ENCODE results near the gene LDB1.

The LDB1 gene

DNA sequence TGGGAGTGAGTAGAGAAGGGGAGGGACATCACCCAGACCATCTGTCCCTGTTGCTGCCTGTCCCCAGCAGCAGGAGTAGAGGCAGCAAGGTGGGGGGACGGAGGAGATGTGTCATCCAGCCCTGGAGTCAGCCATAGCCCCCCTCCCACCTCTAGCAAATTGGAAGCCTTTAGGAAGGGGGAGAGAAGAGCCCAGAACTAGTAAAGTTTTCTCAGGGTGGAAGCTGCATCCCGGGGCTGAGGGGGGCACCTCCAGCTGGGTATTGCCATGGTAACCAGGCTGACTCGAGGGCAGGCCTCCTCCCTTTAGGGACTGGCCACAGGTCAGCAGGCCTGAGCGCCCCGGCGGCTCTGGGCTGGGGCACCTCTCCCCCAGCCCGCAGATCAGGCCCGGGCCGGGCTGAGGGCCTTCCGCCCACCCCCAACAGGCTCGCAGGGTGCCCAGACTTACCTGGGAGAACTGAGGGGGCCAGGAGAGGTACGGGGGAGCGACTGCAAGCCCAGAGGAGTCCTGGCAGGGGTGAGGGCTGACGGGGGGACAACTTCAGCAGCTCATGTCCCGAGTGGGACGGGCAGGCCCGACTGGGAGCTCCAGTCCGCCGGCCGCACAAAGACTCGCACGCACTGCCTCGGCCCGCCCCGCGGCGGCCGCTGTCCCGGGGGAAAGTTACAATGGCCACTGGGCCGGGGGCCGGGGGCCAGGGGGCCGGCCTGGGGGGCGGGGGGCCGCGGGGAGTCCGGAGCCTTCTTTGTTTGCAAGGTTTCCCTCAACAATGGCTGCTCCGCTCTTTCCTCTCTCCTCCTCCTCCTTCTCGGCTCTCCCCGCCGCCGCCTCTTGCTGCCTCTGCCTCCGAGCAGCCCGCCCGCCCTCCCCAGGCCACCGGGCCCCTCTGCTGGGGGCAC, 6.0 kb downstream of the LDB1 start:
- DNase-seq (ENCODE audit: low read depth in 2 of 2, low spot score in 1 of 2): no peak

- DNase-seq (ENCODE audit: low read depth in 2 of 2, low spot score in 1 of 2): no peak
Observed at GRCh38 chr10:102113261-102113955, 6.8 kb downstream of the LDB1 start.

DNA sequence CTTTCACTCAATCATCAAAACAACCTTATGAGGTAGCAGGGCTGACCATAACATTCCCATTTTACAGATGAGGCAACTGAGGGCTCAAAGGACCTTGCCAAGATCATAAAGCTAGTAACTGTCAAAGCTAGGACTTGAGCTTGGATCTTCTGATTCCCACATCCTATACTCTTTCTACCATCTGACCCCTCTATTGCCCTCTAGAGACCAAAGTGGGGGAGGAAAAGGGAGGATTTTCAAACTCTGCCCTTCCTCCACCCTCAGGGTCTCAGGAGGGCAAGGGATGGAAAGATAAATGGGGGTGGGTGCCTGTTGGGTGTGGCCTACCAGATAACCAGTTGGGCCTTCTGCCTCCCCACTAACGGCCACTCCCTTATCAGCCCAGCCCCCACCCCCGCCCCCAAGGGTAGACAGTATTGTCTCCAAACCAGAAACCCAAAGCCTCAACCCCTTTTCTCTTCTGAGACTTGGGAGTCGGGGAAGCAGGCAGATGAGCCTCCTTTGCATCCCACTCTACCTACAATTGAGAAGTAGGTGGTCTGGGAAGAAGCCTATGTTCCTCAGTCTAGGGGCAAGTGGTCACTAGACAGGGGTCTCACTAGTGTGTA, 7.9 kb downstream of the LDB1 start:
- no peak for DNase-seq (ENCODE audit: low read depth in 2 of 2, low spot score in 1 of 2)

GRCh38 chr10:102111276-102111675, 8.9 kb downstream of the LDB1 start:
- no peak for DNase-seq (ENCODE audit: low read depth in 2 of 2, low spot score in 1 of 2)

DNA sequence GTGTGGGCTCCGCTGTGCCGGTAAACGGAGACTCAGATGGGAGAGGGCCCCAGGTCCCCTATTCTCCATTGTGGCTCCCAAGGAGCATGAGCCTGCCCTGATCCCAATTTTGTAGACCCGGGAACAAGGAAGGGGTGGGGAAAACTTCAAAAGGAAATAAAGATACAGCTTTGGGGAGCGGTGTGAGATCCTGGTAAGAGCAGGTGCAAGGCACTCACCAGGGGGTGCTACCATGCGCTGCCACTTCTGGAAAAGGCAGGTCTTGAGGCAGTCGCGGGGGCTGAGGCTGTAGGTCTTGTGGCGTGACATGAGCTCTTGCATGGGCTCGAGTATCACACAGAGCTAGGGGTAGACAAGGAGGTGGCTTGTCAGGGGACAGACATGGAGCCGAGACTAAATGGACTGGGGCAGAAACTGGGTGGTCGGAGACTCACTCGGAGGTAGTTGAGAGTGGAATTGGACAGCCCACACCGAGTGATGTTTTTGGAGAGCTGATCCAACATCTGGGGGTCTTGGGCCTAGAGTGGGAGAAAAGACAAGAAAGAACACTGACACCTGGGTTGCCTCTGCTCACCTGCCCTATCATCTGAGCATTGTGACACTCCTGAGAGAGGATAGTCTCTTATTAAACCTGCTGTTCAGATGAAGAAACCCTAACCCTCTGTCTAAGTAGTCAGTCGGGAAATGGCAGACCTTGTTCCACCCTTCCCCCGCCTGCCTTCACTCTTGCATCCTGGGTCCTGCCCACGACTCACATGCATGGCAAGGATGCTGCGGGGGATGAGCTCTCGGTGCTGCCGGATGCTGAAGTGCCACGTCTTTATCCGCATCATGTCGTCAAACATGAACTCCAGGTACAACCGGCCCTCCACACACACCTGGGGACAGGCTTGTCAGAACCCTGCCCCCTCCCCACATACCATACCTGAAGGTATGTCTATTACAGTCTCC, 10.7 kb downstream of the LDB1 start:
- DNase-seq (ENCODE audit: low read depth in 2 of 2, low spot score in 1 of 2): no peak

DNA sequence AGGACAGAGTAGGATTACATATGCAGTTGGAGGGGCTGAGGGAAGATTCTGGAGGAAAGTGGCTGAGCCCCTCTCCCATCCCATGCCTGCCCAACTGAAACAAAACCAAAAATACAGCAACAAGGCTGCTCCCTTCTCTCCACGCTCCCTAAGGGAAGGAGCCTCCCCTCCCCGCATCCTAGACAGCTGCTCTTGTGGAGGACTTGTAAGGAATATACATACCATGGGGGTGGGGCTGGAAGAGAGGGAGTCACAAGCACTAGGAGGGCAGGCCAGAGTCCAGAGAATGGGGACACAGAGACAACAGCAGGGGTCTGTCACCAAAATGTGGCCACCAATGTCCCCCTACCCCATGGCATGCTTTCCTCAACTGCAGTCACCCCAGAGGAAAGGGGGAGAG, 13.2 kb downstream of the LDB1 start:
- DNase-seq (ENCODE audit: low read depth in 2 of 2, low spot score in 1 of 2): no peak

GRCh38 chr10:102102421-102102820, 17.7 kb downstream of the LDB1 start:
- no peak for DNase-seq (ENCODE audit: low read depth in 2 of 2, low spot score in 1 of 2)

DNA sequence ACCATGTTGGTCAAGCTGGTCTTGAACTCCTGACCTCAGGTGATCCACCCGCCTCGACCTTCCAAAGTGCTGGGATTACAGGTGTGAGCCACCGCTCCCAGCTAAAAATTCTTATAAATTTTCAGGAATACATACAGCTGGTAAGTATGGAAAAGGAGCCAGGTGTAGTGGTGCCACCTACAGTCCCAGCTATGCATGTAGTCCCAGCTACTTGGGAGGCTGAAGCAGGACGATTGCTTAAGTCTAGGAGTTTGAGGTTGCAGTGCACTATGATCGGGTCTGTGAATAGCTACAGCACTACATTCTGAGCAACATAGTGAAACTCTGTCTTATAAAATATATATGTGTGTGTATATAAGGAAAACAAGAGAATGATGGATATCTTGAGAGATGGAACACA, 19.0 kb downstream of the LDB1 start:
- no peak for DNase-seq (ENCODE audit: low read depth in 2 of 2, low spot score in 1 of 2)

- no peak for DNase-seq (ENCODE audit: low read depth in 2 of 2, low spot score in 1 of 2)
Observed at GRCh38 chr10:102096449-102096848, 23.7 kb downstream of the LDB1 start.

- DNase-seq (ENCODE audit: low read depth in 2 of 2, low spot score in 1 of 2): no peak
Observed at GRCh38 chr10:102090772-102091171, 29.4 kb downstream of the LDB1 start.

DNA sequence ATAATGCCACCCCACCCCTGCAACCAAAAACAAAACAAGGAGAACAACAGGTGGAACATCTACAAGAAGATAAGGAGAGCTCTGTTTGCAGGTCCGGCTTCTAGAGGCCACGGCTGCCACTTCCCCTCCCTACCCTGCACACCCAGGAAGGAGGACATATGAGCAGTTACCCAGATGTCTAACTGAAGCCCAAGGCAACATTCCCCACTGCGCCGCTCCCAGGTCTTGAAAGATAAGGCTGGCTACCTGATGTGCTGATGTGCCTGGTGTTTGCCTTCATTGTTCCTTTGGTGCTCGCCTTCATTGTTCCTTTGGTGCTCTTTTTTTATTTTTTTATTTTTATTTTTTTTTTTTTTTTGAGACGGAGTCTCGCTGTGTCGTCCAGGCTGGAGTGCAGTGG, 34.0 kb downstream of the LDB1 start:
- no peak for DNase-seq (ENCODE audit: low read depth in 2 of 2, low spot score in 1 of 2)

DNA sequence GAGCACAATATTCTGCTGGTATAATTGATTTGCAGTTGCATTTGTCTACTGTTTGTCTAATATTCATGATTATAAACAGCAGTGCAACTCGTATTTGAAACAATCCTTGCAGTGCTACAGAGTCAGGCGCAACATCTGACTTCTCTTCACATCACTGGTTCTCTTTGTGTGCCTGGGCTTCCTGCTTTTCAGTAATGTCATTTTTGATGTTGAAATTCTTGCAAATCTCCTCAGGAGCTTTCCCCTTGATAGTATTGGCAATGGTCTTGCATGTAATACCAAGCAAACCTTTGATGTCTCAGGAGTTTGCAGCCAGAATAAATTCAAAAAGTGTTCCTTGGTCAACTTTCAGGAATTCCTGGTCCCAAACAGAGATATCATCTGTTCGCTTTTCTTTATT, 34.8 kb downstream of the LDB1 start:
- no peak for DNase-seq (ENCODE audit: low read depth in 2 of 2, low spot score in 1 of 2)

GRCh38 chr10:102083541-102083940, 36.6 kb downstream of the LDB1 start:
- no peak for DNase-seq (ENCODE audit: low read depth in 2 of 2, low spot score in 1 of 2)

DNA sequence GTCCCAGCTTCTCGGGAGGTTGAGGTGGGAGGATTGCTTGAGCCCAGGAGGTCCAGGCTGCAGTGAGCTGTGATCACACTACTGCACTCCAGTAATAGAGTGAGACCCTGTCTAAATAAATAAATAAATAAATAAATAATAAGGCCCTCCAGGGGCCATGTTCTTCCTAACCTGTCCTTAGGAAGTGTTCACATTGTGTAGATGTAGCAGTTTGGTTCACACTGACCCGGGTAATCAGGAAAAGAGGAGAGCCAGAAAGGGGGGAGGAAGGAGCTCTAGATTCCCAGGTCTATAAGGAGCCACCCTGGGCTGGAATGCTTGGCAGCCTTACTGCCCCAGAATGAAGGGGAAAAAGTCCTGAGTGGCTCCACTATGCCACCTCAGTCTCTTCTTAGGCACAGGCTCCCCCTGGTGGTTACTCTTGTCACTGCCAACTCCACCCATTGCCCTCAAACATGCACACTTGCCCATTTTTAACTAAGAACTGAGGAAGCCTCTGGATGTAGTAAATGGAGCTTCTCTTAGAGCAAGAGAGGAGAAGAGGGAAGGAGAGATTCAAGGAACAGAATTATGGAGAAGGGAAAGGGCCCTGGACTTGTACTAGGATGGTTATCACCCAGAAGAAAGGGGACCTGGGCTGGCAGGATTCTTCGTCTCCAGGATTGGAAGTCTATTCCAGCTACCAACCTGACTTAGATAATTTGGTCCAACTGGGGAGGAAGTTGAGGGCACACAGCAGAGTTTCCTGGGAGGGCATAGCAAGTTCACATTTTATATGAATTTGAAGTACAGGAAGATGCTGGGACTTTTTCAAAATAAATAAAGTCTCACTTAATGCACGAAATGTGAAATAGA, 47.3 kb downstream of the LDB1 start:
- peak; percentile 68 to 70 for DNase-seq (ENCODE audit: low read depth in 2 of 2, low spot score in 1 of 2)

- no peak for DNase-seq (ENCODE audit: low read depth in 2 of 2, low spot score in 1 of 2)
Observed at GRCh38 chr10:102069071-102069470, 51.1 kb downstream of the LDB1 start.

- no peak for DNase-seq (ENCODE audit: low read depth in 2 of 2, low spot score in 1 of 2)
Observed at GRCh38 chr10:102068216-102068615, 52.0 kb downstream of the LDB1 start.

GRCh38 chr10:102067091-102067916, 52.9 kb downstream of the LDB1 start:
- DNase-seq (ENCODE audit: low read depth in 2 of 2, low spot score in 1 of 2): no peak

DNA sequence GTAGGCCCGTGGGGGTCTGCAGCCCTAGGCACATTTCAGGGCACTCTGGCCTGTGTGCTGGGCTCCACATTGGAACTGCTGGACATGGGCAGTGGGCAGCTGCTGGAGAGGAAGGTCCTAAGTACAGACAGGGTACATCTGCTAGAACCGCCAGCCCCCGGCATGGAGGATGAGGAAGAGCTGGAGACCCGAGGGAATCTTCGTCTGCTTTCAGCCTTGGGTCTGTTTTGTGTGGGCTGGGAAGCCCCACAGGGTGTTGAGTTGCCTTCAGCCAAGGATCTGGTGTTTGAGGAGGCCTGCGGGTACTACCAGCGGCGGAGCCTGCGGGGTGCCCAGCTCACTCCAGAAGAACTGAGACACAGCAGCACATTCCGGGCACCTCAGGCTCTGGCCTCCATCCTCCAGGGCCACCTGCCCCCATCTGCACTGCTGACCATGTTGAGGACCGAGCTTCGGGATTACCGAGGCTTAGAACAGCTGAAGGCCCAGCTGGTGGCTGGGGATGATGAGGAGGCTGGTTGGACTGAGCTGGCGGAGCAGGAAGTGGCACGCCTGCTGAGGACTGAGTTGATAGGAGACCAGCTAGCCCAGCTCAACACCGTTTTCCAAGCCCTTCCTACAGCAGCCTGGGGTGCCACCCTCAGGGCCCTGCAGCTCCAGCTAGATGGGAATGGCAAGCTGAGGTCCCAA, 53.6 kb downstream of the LDB1 start:
- DNase-seq (ENCODE audit: low read depth in 2 of 2, low spot score in 1 of 2): no peak

All from stimulated activated CD8-positive, alpha-beta memory T cell treated with anti-CD3 and anti-CD28 coated beads, Interleukin-4, amount 100 ng/mL, for 1 hour (primary cell).